Mesenchymal stem cell (in vitro differentiated cells and primary cell): ENCODE measurements around the gene NRG3.

ENCODE experiments used
- DNase-seq: peaks from one replicate; pipeline ENCODE4 v3.0.0-alpha.2; 2013
- H2AFZ ChIP-seq: one replicate; pipeline ENCODE4 v1.6.1; 2013; ENCODE audit warnings: low read depth, mild to moderate bottlenecking, control low read depth, inconsistent platforms, low read length, moderate library complexity
- H2AK5ac ChIP-seq: 2 replicates; pipeline ENCODE4 v1.6.1; 2013; ENCODE audit warnings: low read length, moderate library complexity, mild to moderate bottlenecking, inconsistent platforms; ENCODE audit not compliant: severe bottlenecking
- H2BK120ac ChIP-seq: one replicate; pipeline ENCODE4 v1.6.1; 2013; ENCODE audit warnings: low read depth, mild to moderate bottlenecking, inconsistent platforms, low read length, moderate library complexity
- H2BK12ac ChIP-seq, 2 experiments: one replicate each; pipeline ENCODE4 v1.6.1; 2013; ENCODE audit warnings: inconsistent platforms in 2 of 2, low read length in 2 of 2, mild to moderate bottlenecking in 2 of 2, moderate library complexity in 2 of 2, control low read depth in 1 of 2
- H2BK15ac ChIP-seq: one replicate; pipeline ENCODE4 v1.6.1; 2013; ENCODE audit warnings: mild to moderate bottlenecking, low read depth, inconsistent platforms; ENCODE audit not compliant: poor library complexity, severe bottlenecking
- H2BK5ac ChIP-seq: 2 replicates; pipeline ENCODE4 v1.6.1; 2013; ENCODE audit warnings: low read depth, mild to moderate bottlenecking, low read length, control low read depth, inconsistent platforms; ENCODE audit not compliant: poor library complexity, severe bottlenecking
- H3K14ac ChIP-seq, 2 experiments: one replicate each; pipeline ENCODE4 v1.6.1; 2013; ENCODE audit warnings: inconsistent platforms in 2 of 2, low read length in 2 of 2, control low read depth in 1 of 2, mild to moderate bottlenecking in 1 of 2, moderate library complexity in 1 of 2
- H3K18ac ChIP-seq, 2 experiments: one replicate each; pipeline ENCODE4 v1.6.1; 2013; ENCODE audit warnings: inconsistent platforms in 2 of 2, low read length in 2 of 2, control low read depth in 1 of 2, low read depth in 1 of 2, mild to moderate bottlenecking in 1 of 2
- H3K23ac ChIP-seq, 2 experiments: one replicate each; pipeline ENCODE4 v1.6.1; 2013; ENCODE audit warnings: inconsistent platforms in 2 of 2, low read length in 2 of 2, mild to moderate bottlenecking in 2 of 2, moderate library complexity in 2 of 2, control low read depth in 1 of 2
- H3K27ac ChIP-seq: 2 replicates; pipeline ENCODE4 v1.5.1; 2013; ENCODE audit warnings: mild to moderate bottlenecking, moderate library complexity, low read length, control low read depth, inconsistent platforms; ENCODE audit not compliant: poor library complexity, severe bottlenecking
- H3K27me3 ChIP-seq, 2 experiments: 2 replicates each; pipeline versions ENCODE4 v1.6.1 to v1.7.0; 2013; ENCODE audit warnings: low read length in 2 of 2, mild to moderate bottlenecking in 2 of 2, moderate library complexity in 2 of 2, control low read depth in 1 of 2, inconsistent platforms in 1 of 2; ENCODE audit not compliant: control insufficient read depth in 1 of 2, insufficient read depth in 1 of 2
- H3K36me3 ChIP-seq, 2 experiments: 2 replicates each; pipeline versions ENCODE4 v1.6.1 to v1.7.0; 2013; ENCODE audit warnings: low read length in 2 of 2, control low read depth in 1 of 2, inconsistent platforms in 1 of 2, low read depth in 1 of 2, mild to moderate bottlenecking in 1 of 2; ENCODE audit not compliant: insufficient read depth in 2 of 2, control insufficient read depth in 1 of 2
- H3K4ac ChIP-seq, 2 experiments: one replicate each; pipeline ENCODE4 v1.6.1; 2013; ENCODE audit warnings: inconsistent platforms in 2 of 2, low read length in 2 of 2, mild to moderate bottlenecking in 2 of 2, moderate library complexity in 2 of 2, control low read depth in 1 of 2, low read depth in 1 of 2
- H3K4me1 ChIP-seq: 2 replicates; pipeline ENCODE4 v1.6.1; 2013; ENCODE audit warnings: low read depth, low read length, control low read depth; ENCODE audit not compliant: control insufficient read depth, insufficient read depth
- H3K4me2 ChIP-seq: 2 replicates; pipeline ENCODE4 v1.6.1; 2013; ENCODE audit warnings: low read length, mild to moderate bottlenecking, inconsistent platforms; ENCODE audit not compliant: poor library complexity, severe bottlenecking
- H3K4me3 ChIP-seq, 2 experiments: 2 replicates each; pipeline versions ENCODE4 v1.5.1 to v1.7.0; 2013; ENCODE audit warnings: low read length in 2 of 2, mild to moderate bottlenecking in 2 of 2, control low read depth in 1 of 2, low read depth in 1 of 2; ENCODE audit not compliant: insufficient read depth in 1 of 2
- H3K79me1 ChIP-seq: replicated peaks from 2 replicates; pipeline ENCODE4 v1.6.1; 2013; ENCODE audit warnings: mild to moderate bottlenecking, control low read depth, low read length, inconsistent platforms; ENCODE audit not compliant: poor library complexity, severe bottlenecking
- H3K9ac ChIP-seq: 2 replicates; pipeline ENCODE4 v1.7.0; 2013; ENCODE audit warnings: mild to moderate bottlenecking, low read length, moderate library complexity
- H3K9me3 ChIP-seq: 2 replicates; pipeline ENCODE4 v1.7.0; 2013; ENCODE audit warnings: mild to moderate bottlenecking, low read length; ENCODE audit not compliant: control insufficient read depth
- H4K8ac ChIP-seq: one replicate; pipeline ENCODE4 v1.6.1; 2013; ENCODE audit warnings: inconsistent platforms, mild to moderate bottlenecking, low read length, moderate library complexity
- H4K91ac ChIP-seq: one replicate; pipeline ENCODE4 v1.6.1; 2013; ENCODE audit warnings: mild to moderate bottlenecking, low read length, inconsistent platforms
- whole genome bisulfite sequencing: methylation state at CpG from one replicate; pipeline ENCODE4 v1.1.7; 2013; ENCODE audit warnings: mixed read lengths; 5-methylcytosine and 5-hydroxymethylcytosine counted together

The NRG3 gene

GRCh38 chr10:82256275-82256674 is 381.3 kb downstream of the NRG3 start:
- WGBS: 77% methylated on average over 3 of the region's 3 CpGs
- no peak overlapping the region for H2AK5ac ChIP-seq
- no peak overlapping the region for H2BK5ac ChIP-seq

DNA sequence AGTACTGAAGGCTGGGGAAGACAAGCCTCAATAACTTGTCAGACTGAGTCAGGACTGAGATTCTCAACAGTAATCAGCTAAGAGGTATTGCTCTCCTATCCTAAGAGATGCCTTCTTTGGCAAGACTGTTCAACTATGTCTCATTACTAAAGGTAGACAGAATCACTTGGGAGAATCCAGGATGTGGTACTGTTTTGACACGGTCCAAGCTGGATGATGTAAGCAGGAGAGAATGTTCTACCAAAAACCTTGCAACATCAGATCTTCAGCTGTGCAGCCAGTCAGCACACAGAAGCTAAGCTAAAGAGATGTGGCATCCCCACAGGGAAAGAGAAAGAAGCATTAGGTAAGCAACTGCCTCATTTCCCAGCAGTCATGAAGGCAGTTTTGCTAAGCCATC is 391.4 kb downstream of the NRG3 start:
- Histone ChIP-seq H2BK15ac (no peak overlapping the region), H3K14ac (no peak overlapping the region), H3K9ac (no peak overlapping the region), H2BK120ac (no peak overlapping the region), H2BK12ac (no peak overlapping the region), H3K36me3 (no peaks in the 10 kb centered on the region), H3K4me3 (no peak overlapping the region), H3K4me2 (no peak overlapping the region), H4K8ac (no peak overlapping the region), H3K4me1 (no peaks in the 10 kb centered on the region), H3K9me3 (no peaks in the 10 kb centered on the region), H2AK5ac (no peak overlapping the region), H3K23ac (no peak overlapping the region), H4K91ac (no peak overlapping the region), H3K18ac (no peak overlapping the region), H3K4ac (no peak overlapping the region), H2BK5ac (no peak overlapping the region), H3K79me1 (no peaks in the 10 kb centered on the region), H3K27ac (no peak overlapping the region), H2AFZ (no peak overlapping the region), H3K27me3 (no peaks in the 10 kb centered on the region)
- WGBS: 17% methylated on average over 1 of the region's 1 CpG
- DNase-seq: peak; percentile 76

More at GRCh38 chr10:82256275-82256674, 381.3 kb downstream of the NRG3 start:
- H3K9ac ChIP-seq: no peak overlapping the region
- H3K27ac ChIP-seq: no peak overlapping the region
- no peak overlapping the region for H3K23ac ChIP-seq
- H3K36me3 ChIP-seq: no peaks in the 10 kb centered on the region
- no peak overlapping the region for H4K8ac ChIP-seq
- H3K27me3 ChIP-seq: no peaks in the 10 kb centered on the region
- no peak overlapping the region for H4K91ac ChIP-seq
- no peak for DNase-seq
- H3K14ac ChIP-seq: no peak overlapping the region
- no peak overlapping the region for H2BK12ac ChIP-seq
- H3K18ac ChIP-seq: no peak overlapping the region
- H3K4me3 ChIP-seq: no peak overlapping the region
- H2BK15ac ChIP-seq: no peak overlapping the region
- H3K4me1 ChIP-seq: no peaks in the 10 kb centered on the region
- no peak overlapping the region for H2BK120ac ChIP-seq
- H3K4me2 ChIP-seq: no peak overlapping the region
- no peaks in the 10 kb centered on the region for H3K9me3 ChIP-seq
- H3K79me1 ChIP-seq: no peaks in the 10 kb centered on the region
- no peak overlapping the region for H3K4ac ChIP-seq
- H2AFZ ChIP-seq: no peak overlapping the region

DNA sequence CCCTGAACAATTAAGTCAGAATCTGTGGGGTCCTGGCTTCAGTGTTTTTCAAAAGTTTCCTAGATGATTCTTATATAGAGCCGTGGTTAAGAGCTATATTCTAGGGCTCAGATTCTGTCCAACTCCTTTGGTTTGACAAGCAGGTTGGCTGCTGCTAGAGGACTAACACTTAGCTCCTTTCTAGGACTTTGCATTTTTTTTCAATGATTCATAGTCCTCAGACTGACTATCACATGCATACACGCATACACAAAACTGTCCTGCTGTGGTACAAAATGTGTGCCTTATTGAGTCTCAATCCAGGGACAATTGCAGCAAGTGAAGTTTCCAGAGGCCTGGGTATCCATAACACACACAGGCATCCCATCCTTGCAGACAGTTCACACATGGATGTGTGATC is 392.0 kb downstream of the NRG3 start:
- no peaks in the 10 kb centered on the region for H3K4me1 ChIP-seq
- H3K14ac ChIP-seq: peak overlapping the region in 1 of 2 experiments; percentile 18
- H3K9me3 ChIP-seq: no peaks in the 10 kb centered on the region
- H3K4ac ChIP-seq: no peak overlapping the region
- H3K27ac ChIP-seq: no peak overlapping the region
- H2BK5ac ChIP-seq: no peak overlapping the region
- H4K8ac ChIP-seq: no peak overlapping the region
- no peaks in the 10 kb centered on the region for H3K79me1 ChIP-seq
- H3K36me3 ChIP-seq: no peaks in the 10 kb centered on the region
- H2BK120ac ChIP-seq: no peak overlapping the region
- peak overlapping the region; percentile 69 for H2AFZ ChIP-seq
- H3K4me2 ChIP-seq: no peak overlapping the region
- H2BK15ac ChIP-seq: no peak overlapping the region
- DNase-seq: peak; percentile 54
- no peak overlapping the region for H2BK12ac ChIP-seq
- no peak overlapping the region for H4K91ac ChIP-seq
- H3K23ac ChIP-seq: no peak overlapping the region
- H3K27me3 ChIP-seq: no peaks in the 10 kb centered on the region
- no peak overlapping the region for H2AK5ac ChIP-seq
- H3K9ac ChIP-seq: no peak overlapping the region
- H3K18ac ChIP-seq: peak overlapping the region in 1 of 2 experiments; percentile 38
- no peak overlapping the region for H3K4me3 ChIP-seq
- WGBS: 40% methylated on average over 2 of the region's 2 CpGs

DNA sequence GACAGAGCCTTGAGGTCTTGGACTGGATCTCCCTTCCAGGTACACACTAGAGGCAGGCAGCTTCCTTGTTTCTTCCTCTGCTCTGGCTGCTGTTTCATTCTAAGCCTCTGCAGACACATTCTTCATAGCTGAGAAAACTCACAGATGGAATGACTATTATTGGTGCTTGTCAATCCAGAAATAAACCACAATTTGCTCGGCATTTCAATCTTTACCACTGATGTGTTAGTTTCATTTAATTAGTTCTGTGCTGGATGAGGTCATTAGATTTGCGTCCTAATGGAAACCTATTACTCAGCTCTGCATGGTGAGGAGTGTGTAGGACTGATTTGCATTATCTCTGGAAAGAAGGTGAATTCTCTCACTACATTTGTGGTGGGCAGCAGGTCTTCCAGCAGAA is 392.5 kb downstream of the NRG3 start:
- H3K27ac ChIP-seq: no peak overlapping the region
- H3K9me3 ChIP-seq: no peaks in the 10 kb centered on the region
- no peaks in the 10 kb centered on the region for H3K36me3 ChIP-seq
- H2BK12ac ChIP-seq: no peak overlapping the region
- H3K18ac ChIP-seq: no peak overlapping the region
- no peak overlapping the region for H3K4me3 ChIP-seq
- H2AK5ac ChIP-seq: no peak overlapping the region
- no peak overlapping the region for H3K4ac ChIP-seq
- H3K9ac ChIP-seq: no peak overlapping the region
- no peak overlapping the region for H4K8ac ChIP-seq
- H2BK15ac ChIP-seq: no peak overlapping the region
- no peak overlapping the region for H3K23ac ChIP-seq
- peak; percentile 18 for DNase-seq
- no peak overlapping the region for H2BK5ac ChIP-seq
- H3K79me1 ChIP-seq: no peaks in the 10 kb centered on the region
- H3K4me1 ChIP-seq: no peaks in the 10 kb centered on the region
- H4K91ac ChIP-seq: no peak overlapping the region
- H2BK120ac ChIP-seq: no peak overlapping the region
- 48% methylated on average over 1 of the region's 2 CpGs for WGBS
- H3K14ac ChIP-seq: peak overlapping the region in 1 of 2 experiments; percentile 18
- H2AFZ ChIP-seq: peak overlapping the region; percentile 69
- H3K27me3 ChIP-seq: no peaks in the 10 kb centered on the region
- no peak overlapping the region for H3K4me2 ChIP-seq
